GM12878 (cell line): Measurements from ENCODE around the gene GALC. TPM values are rescaled to one million over a fixed set of nuclear protein-coding genes. Genes with fewer than 3 reads are reported as not detected.
A peak's percentile ranks its signal among the peaks of the same experiment; 100 is the strongest.

ENCODE experiments used
- ATAC-seq: fragments of 200-7000 bp; cut with Tn5 transposase; 3 replicates; pipeline ENCODE4 v1.9.1; 2020; ENCODE audit warnings: mild to moderate bottlenecking, moderate library complexity
- BruUV-seq: library from RNA; stranded (reverse); fragments of 400-500 nt; replicated peaks from 2 replicates; lab custom pipeline; 2021; lab: Mats Ljungman, UMichigan
- CTCF ChIA-PET: fragments of 300-600 bp; sonication (Branson Sonifier 250); formaldehyde crosslinking; extraction: SDS; loops from one replicate; lab custom pipeline; 2021; ENCODE audit warnings: inconsistent platforms; lab: Yijun Ruan, JAX
- POLR2A ChIA-PET: fragments of 350-600 bp; formaldehyde crosslinking; extraction: SDS; loops from one replicate; lab custom pipeline; 2021; ENCODE audit warnings: inconsistent platforms; lab: Charles Lee
- RAD21 ChIA-PET: fragments of 300-600 bp; sonication (Branson Sonifier 250); formaldehyde crosslinking; loops from one replicate; lab custom pipeline; 2023; ENCODE audit warnings: antibody characterized with exemption; ENCODE audit not compliant: unreplicated experiment; lab: Charles Lee
- SMC1A ChIA-PET: fragments of 300-600 bp; sonication (Branson Sonifier 250); formaldehyde crosslinking; loops from one replicate; lab custom pipeline; 2023; ENCODE audit not compliant: unreplicated experiment, uncharacterized antibody; lab: Charles Lee
- DNase-seq: peaks from one replicate; pipeline ENCODE4 v3.0.0-alpha.2; 2011; ENCODE audit warnings: low read depth, low spot score
- FAIRE-seq: peaks from 3 replicates; lab custom pipeline; 2011; peaks lifted over from hg19 to GRCh38; lab: Jason Lieb, UNC
- H2AFZ ChIP-seq: 2 replicates; pipeline ENCODE4 v1.6.0; 2011; ENCODE audit warnings: low read depth, low read length, control low read depth; ENCODE audit not compliant: control insufficient read depth
- H3K27ac ChIP-seq: 2 replicates; pipeline ENCODE4 v1.5.1; 2011; ENCODE audit warnings: control low read depth; ENCODE audit not compliant: control insufficient read depth, insufficient read depth
- H3K27me3 ChIP-seq, 2 experiments: replicated peaks in 1 of 2; 2 replicates each; pipeline versions ENCODE4 v1.6.0 to v1.6.1; 2011; ENCODE audit warnings: low read length in 1 of 2; ENCODE audit not compliant: control insufficient read depth in 2 of 2, insufficient read depth in 2 of 2
- H3K36me3 ChIP-seq, 2 experiments: 2 replicates each; pipeline ENCODE4 v1.5.1; 2011; ENCODE audit warnings: low read length in 1 of 2; ENCODE audit not compliant: control insufficient read depth in 2 of 2, insufficient read depth in 2 of 2
- H3K4me1 ChIP-seq: 2 replicates; pipeline ENCODE4 v1.6.1; 2011; ENCODE audit warnings: mild to moderate bottlenecking, low read length, moderate library complexity, mixed read lengths; ENCODE audit not compliant: control insufficient read depth, insufficient read depth
- H3K4me2 ChIP-seq: 2 replicates; pipeline ENCODE4 v1.6.0; 2011; ENCODE audit warnings: control low read depth; ENCODE audit not compliant: control insufficient read depth, insufficient read depth
- H3K4me3 ChIP-seq: fragments of 200-600 bp; sonication (generic); 2 replicates; pipeline ENCODE4 v1.5.1; 2016
- H3K79me2 ChIP-seq: 2 replicates; pipeline ENCODE4 v1.6.0; 2011; ENCODE audit warnings: low read length; ENCODE audit not compliant: control insufficient read depth, insufficient read depth
- H3K9ac ChIP-seq: 2 replicates; pipeline ENCODE4 v1.8.0; 2011; ENCODE audit warnings: low read length, control low read depth, mixed read lengths; ENCODE audit not compliant: control insufficient read depth, insufficient read depth
- H3K9me3 ChIP-seq: replicated peaks from 3 replicates; pipeline ENCODE4 v1.5.1; 2011; ENCODE audit warnings: mild to moderate bottlenecking, low read length; ENCODE audit not compliant: control insufficient read depth, insufficient read depth
- H4K20me1 ChIP-seq: 2 replicates; pipeline ENCODE4 v1.6.0; 2011; ENCODE audit not compliant: control insufficient read depth, insufficient read depth
- ATF7 ChIP-seq: fragments of 450-650 bp; IDR thresholded peaks from 2 replicates; pipeline ENCODE4 v1.6.1; 2016; ENCODE audit warnings: low read depth, mild to moderate bottlenecking
- CREM ChIP-seq: IDR thresholded peaks from 2 replicates; pipeline ENCODE4 v1.6.1; 2014; ENCODE audit warnings: antibody characterized with exemption, low read depth
- ELK1 ChIP-seq: IDR thresholded peaks from 2 replicates; pipeline ENCODE4 v1.6.1; 2012; ENCODE audit warnings: low read depth, low read length, improper control_type of control experiment
- ESRRA ChIP-seq: IDR thresholded peaks from 2 replicates; pipeline ENCODE4 v1.6.1; 2012; ENCODE audit warnings: mild to moderate bottlenecking, low read length, improper control_type of control experiment
- FOXK2 ChIP-seq: fragments of 450-650 bp; IDR thresholded peaks from 2 replicates; pipeline ENCODE4 v1.6.1; 2017; ENCODE audit warnings: mild to moderate bottlenecking, moderate library complexity
- GABPA ChIP-seq: IDR thresholded peaks from 2 replicates; pipeline ENCODE4 v1.6.1; 2014; ENCODE audit warnings: antibody characterized with exemption, low read depth, mild to moderate bottlenecking, inconsistent platforms
- IRF4 ChIP-seq: IDR thresholded peaks from 2 replicates; pipeline ENCODE4 v1.6.1; 2011; ENCODE audit warnings: low read depth, low read length
- NRF1 ChIP-seq: conservative IDR thresholded peaks from 2 replicates; pipeline ENCODE4 v1.6.1; 2011; ENCODE audit warnings: mild to moderate bottlenecking, low read depth, low read length, improper control_type of control experiment
- RAD51 ChIP-seq: fragments of 450-650 bp; IDR thresholded peaks from 2 replicates; pipeline ENCODE4 v1.6.1; 2016; ENCODE audit warnings: moderate library complexity, mild to moderate bottlenecking, inconsistent platforms
- RB1 ChIP-seq: fragments of 450-650 bp; formaldehyde crosslinking; IDR thresholded peaks from 2 replicates; pipeline ENCODE4 v1.6.1; 2017; ENCODE audit warnings: mild to moderate bottlenecking, borderline replicate concordance
- RUNX3 ChIP-seq: IDR thresholded peaks from 2 replicates; pipeline ENCODE4 v1.6.1; 2012; ENCODE audit warnings: low read length, inconsistent platforms
- WGBS: methylation state at CpG from one replicate; pipeline ENCODE4 v1.1.6; 2016; ENCODE audit warnings: low lambda C conversion rate; ENCODE audit not compliant: insufficient replicate concordance, insufficient coverage; ENCODE audit errors: missing lambda C conversion rate; 5-methylcytosine and 5-hydroxymethylcytosine counted together
- in situ Hi-C: fragments of 300-500 bp; cut with MboI; formaldehyde crosslinking; loops from 9 replicates; pipeline ENCODE4 v1.14.3; 2018; ENCODE audit warnings: mixed read lengths
- intact Hi-C: fragments of 100-400 bp; cut with micrococcal nuclease; formaldehyde crosslinking; loops from one replicate; pipeline ENCODE4 v1.14.2; 2022; ENCODE audit not compliant: unreplicated experiment
- polyA plus RNA-seq, 11 experiments: library from polyadenylated mRNA; depleted of rRNA in 4 of 11; unstranded in 6 of 11; stranded (reverse) in 5 of 11; fragments of >200 nt; fragmentation: Nextera tagmentation in 4 of 11; fragmentation: Illumina TruSeq in 1 of 11; extraction: Ambion mirVana in 4 of 11; extraction: Trizol in 1 of 11; gene quantifications; 1 replicate in 1 of 11; 2 replicates in 10 of 11; pipeline versions ENCODE4 v1.2.1 to v1.2.3, GENCODE V29; 2011 to 2016; ENCODE audit warnings: inconsistent platforms in 2 of 11, missing spikeins in 2 of 11, low read depth in 1 of 11
- total RNA-seq, 4 experiments: library from RNA; depleted of rRNA in 3 of 4; stranded (reverse); fragments of >200 nt in 3 of 4; fragmentation: Illumina TruSeq in 1 of 4; extraction: Trizol in 1 of 4; gene quantifications; 2 replicates each; pipeline versions ENCODE4 v1.2.1 to v1.2.3, GENCODE V29; 2013 to 2021

GALC gene
- total and polyA plus RNA-seq, 10 of the 15 experiments (the other 5 are each of a cell fraction or from before 2014, with no cell fraction given), result 1.3 to 14.0 (median 4.5) TPM

- no peaks in the 10 kb centered on the region for H3K4me1 ChIP-seq
- H3K27me3 ChIP-seq, result no peaks in the 10 kb centered on the region
- 20% methylated on average over 1 of the region's 1 CpG for WGBS
- H3K4me2 ChIP-seq, result no peak overlapping the region
- ChIA-PET POLR2A (no interaction called here), RAD21 (no interaction called here), SMC1A (interaction anchor here (1.3 kb wide), 1 partner anchor 13 kb away, joined by 4 read pairs; no protein-coding TSS in a partner anchor), CTCF (interaction anchor here (1.0 to 1.1 kb wide), 3 partner anchors 14 to 85 kb away, joined by 3 read pairs; no protein-coding TSS in a partner anchor)
- DNase-seq (no peak), ATAC-seq (no peak), FAIRE-seq (no peak)
- H3K9ac ChIP-seq, result no peak overlapping the region
- H3K27ac ChIP-seq, result no peak overlapping the region
- BruUV-seq, result no TSS peak
- no peaks in the 10 kb centered on the region for H3K79me2 ChIP-seq
- TF ChIP-seq RAD51 (no peak), RB1 (no peak), ATF7 (peak; percentile 44; the same call in 1 of the 2 replicates), NRF1 (no peak), IRF4 (no peak)
- in situ Hi-C loops (no loop called here), intact Hi-C loops (no loop called here)
- H3K4me3 ChIP-seq, result no peak overlapping the region
- H3K36me3 ChIP-seq, result no peaks in the 10 kb centered on the region
- H3K9me3 ChIP-seq, result no peaks in the 10 kb centered on the region
- no peak overlapping the region for H2AFZ ChIP-seq
- H4K20me1 ChIP-seq, result no peaks in the 10 kb centered on the region
These were observed 37.9 kb upstream of the GALC start for GRCh38 chr14:88030892-88031291.

GRCh38 chr14:88030079-88030478 is 37.1 kb upstream of the GALC start:
- RAD21 ChIA-PET, result interaction anchor here (1.2 kb wide), 1 partner anchor 35 kb away, joined by 3 read pairs; no protein-coding TSS in a partner anchor
- no peaks in the 10 kb centered on the region for H3K4me1 ChIP-seq
- H3K79me2 ChIP-seq, result no peaks in the 10 kb centered on the region
- H2AFZ ChIP-seq, result no peak overlapping the region
- POLR2A ChIA-PET, result no interaction called here
- no TSS peak for BruUV-seq
- intact Hi-C loops, result no loop called here
- SMC1A ChIA-PET, result interaction anchor here (0.9 to 1.3 kb wide), 2 partner anchors 12 to 40 kb away, joined by 3 to 4 read pairs; no protein-coding TSS in a partner anchor
- H3K27ac ChIP-seq, result no peak overlapping the region
- CTCF ChIA-PET, result interaction anchor here (1.0 to 1.1 kb wide), 3 partner anchors 13 to 84 kb away, joined by 3 read pairs; no protein-coding TSS in a partner anchor
- TF ChIP-seq RUNX3, result no peak
- TF ChIP-seq ESRRA, result no peak
- TF ChIP-seq GABPA, result no peak
- no peak for TF ChIP-seq CREM
- TF ChIP-seq ELK1, result no peak
- TF ChIP-seq FOXK2, result no peak
- 0% methylated on average over 1 of the region's 1 CpG for WGBS
- no peaks in the 10 kb centered on the region for H3K9me3 ChIP-seq
- no peak overlapping the region for H3K9ac ChIP-seq
- H3K4me3 ChIP-seq, result no peak overlapping the region
- H3K4me2 ChIP-seq, result no peak overlapping the region
- ATAC-seq (no peak; the same call in 2 of the 3 replicates), DNase-seq (no peak), FAIRE-seq (no peak)
- H4K20me1 ChIP-seq, result no peaks in the 10 kb centered on the region
- H3K36me3 ChIP-seq, result no peaks in the 10 kb centered on the region
- in situ Hi-C loops, result no loop called here
- no peaks in the 10 kb centered on the region for H3K27me3 ChIP-seq
